B cell (primary cell): Measurements from ENCODE around the gene EXOC3L2. TPM values are rescaled to one million over a fixed set of nuclear protein-coding genes. Genes with fewer than 3 reads are reported as not detected.

ENCODE experiments used
- ATAC-seq: fragments of 200-7000 bp; cut with Tn5 transposase; one replicate; pipeline ENCODE4 v1.10.0; 2021; ENCODE audit warnings: low read depth, mild to moderate bottlenecking, moderate number of reproducible peaks, moderate library complexity
- CTCF ChIA-PET: fragments of 350-600 bp; sonication (Branson Sonifier 250); formaldehyde crosslinking; loops from one replicate; lab custom pipeline; 2021; ENCODE audit warnings: antibody characterized with exemption, inconsistent platforms; lab: Charles Lee
- POLR2A ChIA-PET: fragments of 350-600 bp; sonication (Branson Sonifier 250); formaldehyde crosslinking; loops from one replicate; lab custom pipeline; 2021; ENCODE audit warnings: antibody characterized with exemption; lab: Charles Lee
- DNase-seq: peaks from one replicate; pipeline ENCODE4 v3.0.0; 2013
- H2AFZ ChIP-seq: 2 replicates; pipeline ENCODE4 v1.6.1; 2012; ENCODE audit warnings: mild to moderate bottlenecking, low read depth, low read length; ENCODE audit not compliant: insufficient read depth, poor library complexity, severe bottlenecking
- H3K27ac ChIP-seq, 2 donors: 1 replicate in 1 of 2; 2 replicates in 1 of 2; pipeline ENCODE4 v1.5.1; 2012 to 2013; ENCODE audit warnings: low read length in 2 of 2, mild to moderate bottlenecking in 2 of 2, moderate library complexity in 1 of 2
- H3K27me3 ChIP-seq, 4 experiments: fragments of 200-600 bp in 1 of 4; sonication (generic) in 1 of 4; replicated peaks in 1 of 4; 1 replicate in 2 of 4; 2 replicates in 2 of 4; pipeline versions ENCODE4 v1.6.1 to v1.7.0; 2013 to 2016; ENCODE audit warnings: low read length in 3 of 4, mild to moderate bottlenecking in 2 of 4, mixed read lengths in 1 of 4, moderate library complexity in 1 of 4; ENCODE audit not compliant: insufficient read depth in 4 of 4, control insufficient read depth in 3 of 4; ENCODE audit errors: control extremely low read depth in 1 of 4
- H3K36me3 ChIP-seq, 2 experiments: replicated peaks in 1 of 2; 1 replicate in 1 of 2; 2 replicates in 1 of 2; pipeline versions ENCODE4 v1.6.1 to v1.7.1; 2013; ENCODE audit warnings: low read length in 1 of 2; ENCODE audit not compliant: insufficient read depth in 2 of 2, control insufficient read depth in 1 of 2; ENCODE audit errors: control extremely low read depth in 1 of 2, extremely low read depth in 1 of 2
- H3K4me1 ChIP-seq, 2 donors: fragments of 200-600 bp in 1 of 2; sonication (generic) in 1 of 2; 1 replicate in 1 of 2; 2 replicates in 1 of 2; pipeline versions ENCODE4 v1.5.1 to v1.6.1; 2013 to 2017; ENCODE audit warnings: low read length in 2 of 2; ENCODE audit not compliant: control insufficient read depth in 2 of 2, insufficient read depth in 2 of 2
- H3K4me2 ChIP-seq: replicated peaks from 2 replicates; pipeline ENCODE3; 2012; ENCODE audit warnings: mild to moderate bottlenecking, low read depth, low read length; ENCODE audit not compliant: poor library complexity, severe bottlenecking
- H3K4me3 ChIP-seq, 5 experiments: fragments of 200-600 bp in 1 of 5; sonication (generic) in 1 of 5; 1 replicate in 3 of 5; 2 replicates in 2 of 5; pipeline versions ENCODE4 v1.5.1 to v1.7.0; 2011 to 2016; ENCODE audit warnings: low read length in 4 of 5, mild to moderate bottlenecking in 4 of 5, low read depth in 2 of 5, control low read depth in 1 of 5, moderate library complexity in 1 of 5; ENCODE audit not compliant: insufficient read depth in 1 of 5; ENCODE audit errors: control extremely low read depth in 1 of 5, extremely low read depth in 1 of 5
- H3K79me2 ChIP-seq: fragments of 200-600 bp; sonication (generic); one replicate; pipeline ENCODE4 v1.6.0; 2016; ENCODE audit warnings: low read length; ENCODE audit not compliant: control insufficient read depth, insufficient read depth
- H3K9ac ChIP-seq: fragments of 200-600 bp; sonication (generic); 2 replicates; pipeline ENCODE4 v1.6.1; 2017; ENCODE audit warnings: mild to moderate bottlenecking, low read length, moderate library complexity
- H3K9me3 ChIP-seq, 3 donors: one replicate each; pipeline versions ENCODE4 v1.6.1 to v1.7.1; 2013; ENCODE audit warnings: low read length in 2 of 3; ENCODE audit not compliant: control insufficient read depth in 2 of 3, insufficient read depth in 1 of 3; ENCODE audit errors: control extremely low read depth in 1 of 3
- H4K20me1 ChIP-seq: 2 replicates; pipeline ENCODE4 v1.6.0; 2012; ENCODE audit warnings: mild to moderate bottlenecking, low read length; ENCODE audit not compliant: insufficient read depth, control insufficient read depth, poor library complexity, severe bottlenecking
- H3K27ac Mint-ChIP-seq: one replicate; pipeline ENCODE4 v1.8.0; 2021; ENCODE audit warnings: mixed read lengths
- H3K27me3 Mint-ChIP-seq: one replicate; pipeline ENCODE4 v1.8.0; 2021; ENCODE audit warnings: mixed read lengths
- H3K4me1 Mint-ChIP-seq: one replicate; pipeline ENCODE4 v1.8.0; 2021; ENCODE audit warnings: mixed read lengths
- H3K4me3 Mint-ChIP-seq: one replicate; pipeline ENCODE4 v1.8.0; 2021; ENCODE audit warnings: mixed read lengths
- H3K9me3 Mint-ChIP-seq: one replicate; pipeline ENCODE4 v1.8.0; 2022; ENCODE audit warnings: mixed read lengths; ENCODE audit not compliant: insufficient read depth
- EZH2 ChIP-seq: IDR thresholded peaks from 2 replicates; pipeline ENCODE4 v1.6.1; 2012; ENCODE audit warnings: borderline replicate concordance, low read depth, mild to moderate bottlenecking, moderate library complexity, low read length; ENCODE audit not compliant: insufficient read depth, poor library complexity, severe bottlenecking
- WGBS: methylation state at CpG from one replicate; pipeline ENCODE4 v1.1.5; 2013; ENCODE audit warnings: missing lambda C conversion rate; ENCODE audit not compliant: insufficient coverage; 5-methylcytosine and 5-hydroxymethylcytosine counted together
- intact Hi-C: fragments of 100-400 bp; cut with micrococcal nuclease; formaldehyde crosslinking; loops from one replicate; pipeline ENCODE4 v1.10.0; 2022
- polyA plus RNA-seq: library from polyadenylated mRNA; depleted of rRNA; stranded (reverse); fragments of >200 nt; gene quantifications from 2 replicates; pipeline ENCODE4 v1.2.3, GENCODE V29; 2012
- total RNA-seq, 2 donors: library from RNA; stranded (reverse); fragments of 120-200 nt in 1 of 2; gene quantifications; 1 replicate in 1 of 2; 2 replicates in 1 of 2; pipeline versions ENCODE4 v1.2.3 to v1.2.4, GENCODE V29; 2013 to 2022
- TF ChIP-seq, protein P1 (sequence below): fragments of 200-600 bp; IDR thresholded peaks from one replicate; pipeline ENCODE4 v1.8.0; 2022; ENCODE audit warnings: antibody characterized with exemption, mild to moderate bottlenecking

The EXOC3L2 gene
- total and polyA plus RNA-seq, 2 donors (not counting 1 experiment from before 2014, with no cell fraction given): not detected

DNA sequence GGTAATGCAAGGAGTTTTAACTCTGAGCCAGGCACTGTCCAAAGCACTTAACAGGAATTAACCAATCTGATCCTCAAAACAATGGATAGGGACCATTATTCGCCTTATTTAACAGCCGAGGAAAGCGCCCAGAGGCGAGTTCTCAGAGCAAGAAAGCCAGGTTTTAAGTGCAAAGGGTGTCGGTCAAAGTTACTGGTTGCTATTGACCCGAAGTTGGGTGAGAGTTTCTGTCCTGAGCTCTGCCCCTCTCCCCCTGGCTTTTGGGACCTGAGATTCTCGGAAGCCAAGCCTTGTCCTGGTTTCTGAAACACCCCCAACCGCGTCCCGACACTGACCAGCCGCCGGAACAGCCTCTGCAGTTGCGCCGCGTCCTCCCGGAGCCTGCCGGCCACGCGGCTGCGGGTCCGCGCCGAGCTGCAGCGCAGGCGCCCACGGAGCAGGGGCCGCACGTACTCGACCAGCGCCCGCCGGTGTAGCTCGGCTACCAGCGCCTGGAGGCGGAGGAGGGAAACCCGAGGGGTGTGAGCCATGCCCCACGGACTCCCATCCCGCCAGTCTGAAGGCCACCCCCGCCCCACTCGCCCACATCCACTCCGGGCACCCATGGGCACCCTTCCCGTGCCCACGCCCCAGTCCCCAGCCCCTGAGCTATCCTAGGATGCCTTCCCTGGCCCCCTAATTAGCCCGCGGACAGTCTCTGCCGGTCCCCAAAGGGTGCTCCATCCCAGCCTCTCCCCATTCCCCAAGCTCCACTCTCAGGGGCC lies 27.8 kb downstream of the EXOC3L2 start:
- H3K9ac ChIP-seq: no peak overlapping the region
- Mint-ChIP-seq H3K9me3 (no peaks in the 10 kb centered on the region), H3K27ac (no peak overlapping the region), H3K4me1 (peaks cover 3% of the 10 kb centered on the region), H3K4me3 (no peak overlapping the region), H3K27me3 (peaks cover 34% of the 10 kb centered on the region)
- no peaks in the 10 kb centered on the region for H3K36me3 ChIP-seq
- no peak for ATAC-seq
- no peaks in the 10 kb centered on the region for H4K20me1 ChIP-seq
- intact Hi-C loops: no loop called here
- no peaks in the 10 kb centered on the region for H3K9me3 ChIP-seq
- H3K27ac ChIP-seq: no peak overlapping the region
- no peaks in the 10 kb centered on the region for H3K4me1 ChIP-seq
- CTCF ChIA-PET: interaction anchor here (0.6 kb wide), 1 partner anchor 707 kb away, joined by 4 read pairs; no protein-coding TSS in a partner anchor
- no peak for TF ChIP-seq EZH2
- TF ChIP-seq, protein P1, sequence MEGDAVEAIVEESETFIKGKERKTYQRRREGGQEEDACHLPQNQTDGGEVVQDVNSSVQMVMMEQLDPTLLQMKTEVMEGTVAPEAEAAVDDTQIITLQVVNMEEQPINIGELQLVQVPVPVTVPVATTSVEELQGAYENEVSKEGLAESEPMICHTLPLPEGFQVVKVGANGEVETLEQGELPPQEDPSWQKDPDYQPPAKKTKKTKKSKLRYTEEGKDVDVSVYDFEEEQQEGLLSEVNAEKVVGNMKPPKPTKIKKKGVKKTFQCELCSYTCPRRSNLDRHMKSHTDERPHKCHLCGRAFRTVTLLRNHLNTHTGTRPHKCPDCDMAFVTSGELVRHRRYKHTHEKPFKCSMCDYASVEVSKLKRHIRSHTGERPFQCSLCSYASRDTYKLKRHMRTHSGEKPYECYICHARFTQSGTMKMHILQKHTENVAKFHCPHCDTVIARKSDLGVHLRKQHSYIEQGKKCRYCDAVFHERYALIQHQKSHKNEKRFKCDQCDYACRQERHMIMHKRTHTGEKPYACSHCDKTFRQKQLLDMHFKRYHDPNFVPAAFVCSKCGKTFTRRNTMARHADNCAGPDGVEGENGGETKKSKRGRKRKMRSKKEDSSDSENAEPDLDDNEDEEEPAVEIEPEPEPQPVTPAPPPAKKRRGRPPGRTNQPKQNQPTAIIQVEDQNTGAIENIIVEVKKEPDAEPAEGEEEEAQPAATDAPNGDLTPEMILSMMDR: no peak
- WGBS: 31% methylated on average over 46 of the region's 46 CpGs
- no peaks in the 10 kb centered on the region for H3K79me2 ChIP-seq
- peaks cover 0 to 33% (median 8%) of the 10 kb centered on the region in 4 experiments for H3K27me3 ChIP-seq
- no peak overlapping the region for H2AFZ ChIP-seq
- POLR2A ChIA-PET: no interaction called here
- H3K4me2 ChIP-seq: no peak overlapping the region
- H3K4me3 ChIP-seq: no peak overlapping the region
- no peak for DNase-seq

DNA sequence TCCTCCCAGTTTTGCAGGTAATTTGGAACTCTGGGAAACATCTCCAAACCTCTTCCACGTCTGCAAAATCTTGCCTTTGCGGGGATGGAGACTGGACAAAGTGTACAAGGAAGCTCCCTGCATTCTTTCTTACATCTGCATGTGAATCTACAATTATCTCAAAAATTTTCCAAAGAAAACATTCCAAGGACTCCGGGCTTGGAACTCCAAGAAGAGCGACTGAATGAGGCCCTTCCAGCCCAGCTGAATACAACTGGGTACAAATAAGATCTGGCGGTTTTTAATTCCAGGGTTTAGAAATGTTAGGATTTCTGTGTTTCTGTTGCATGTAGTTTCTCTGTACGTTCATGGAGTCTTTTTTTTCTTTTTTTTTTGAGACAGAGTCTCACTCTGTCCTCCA lies 28.5 kb downstream of the EXOC3L2 start:
- H3K9me3 Mint-ChIP-seq: no peaks in the 10 kb centered on the region
- H3K9ac ChIP-seq: no peak overlapping the region
- H3K27me3 ChIP-seq: peaks cover 0 to 35% (median 11%) of the 10 kb centered on the region in 4 experiments
- H4K20me1 ChIP-seq: no peaks in the 10 kb centered on the region
- H3K4me3 ChIP-seq: no peak overlapping the region
- H3K27me3 Mint-ChIP-seq: peaks cover 39% of the 10 kb centered on the region
- POLR2A ChIA-PET: no interaction called here
- no peak for DNase-seq
- H3K36me3 ChIP-seq: no peaks in the 10 kb centered on the region
- WGBS: 80% methylated on average over 5 of the region's 6 CpGs
- CTCF ChIA-PET: interaction anchor here (0.7 kb wide), 1 partner anchor 209 kb away, joined by 3 read pairs; no protein-coding TSS in a partner anchor
- H2AFZ ChIP-seq: no peak overlapping the region
- no peak overlapping the region for H3K4me2 ChIP-seq
- no peak for ATAC-seq
- no peak overlapping the region for H3K27ac Mint-ChIP-seq
- H3K9me3 ChIP-seq: no peaks in the 10 kb centered on the region
- intact Hi-C loops: no loop called here
- H3K4me1 ChIP-seq: no peaks in the 10 kb centered on the region
- peaks cover 3% of the 10 kb centered on the region for H3K4me1 Mint-ChIP-seq
- no peaks in the 10 kb centered on the region for H3K79me2 ChIP-seq
- no peak overlapping the region for H3K27ac ChIP-seq
- TF ChIP-seq, protein P1: no peak
- H3K4me3 Mint-ChIP-seq: no peak overlapping the region
